GM12878 (cell line): ENCODE measurements around the gene NFILZ.

Source experiments
- POLR2A ChIP-seq: IDR thresholded peaks from 2 replicates; pipeline ENCODE4 v1.6.1; 2011; ENCODE audit warnings: low read depth, mild to moderate bottlenecking, low read length
- POLR2AphosphoS5 ChIP-seq: IDR thresholded peaks from 2 replicates; pipeline ENCODE4 v1.6.1; 2011; ENCODE audit warnings: mild to moderate bottlenecking, low read length, inconsistent platforms
- SMC3 ChIP-seq: IDR thresholded peaks from 2 replicates; pipeline ENCODE4 v1.6.1; 2011; ENCODE audit warnings: low read length, improper control_type of control experiment, borderline replicate concordance
- SP1 ChIP-seq: IDR thresholded peaks from one replicate; pipeline ENCODE4 v1.6.1; 2011; ENCODE audit warnings: low read depth, low read length
- TAF1 ChIP-seq: IDR thresholded peaks from 2 replicates; pipeline ENCODE4 v1.6.1; 2011; ENCODE audit warnings: mild to moderate bottlenecking, low read depth, low read length, borderline replicate concordance
- TCF7 ChIP-seq: IDR thresholded peaks from 2 replicates; pipeline ENCODE4 v1.6.1; 2014; ENCODE audit warnings: antibody characterized with exemption, borderline replicate concordance
- USF1 ChIP-seq: IDR thresholded peaks from 2 replicates; pipeline ENCODE4 v1.6.1; 2011; ENCODE audit warnings: borderline replicate concordance, low read depth, mild to moderate bottlenecking, moderate library complexity, mixed read lengths, low read length; ENCODE audit not compliant: insufficient read depth; ENCODE audit errors: extremely low read length

- no peak for TF ChIP-seq POLR2A
- TF ChIP-seq USF1: no peak
- TF ChIP-seq SMC3: no peak
- no peak for TF ChIP-seq TCF7
- TF ChIP-seq TAF1: no peak
- TF ChIP-seq POLR2AphosphoS5: no peak
- no peak for TF ChIP-seq SP1
These were observed 41.2 kb upstream of the NFILZ start for GRCh38 chr19:8589177-8589714.
